SH-SY5Y (cell line): Measurements from ENCODE around the gene SERPINA1.

ENCODE experiments used
- GATA2 ChIP-seq: IDR thresholded peaks from 2 replicates; pipeline ENCODE4 v1.6.1; 2011; ENCODE audit warnings: mild to moderate bottlenecking, low read depth, low read length
- GATA3 ChIP-seq: IDR thresholded peaks from 2 replicates; pipeline ENCODE4 v1.6.1; 2011; ENCODE audit warnings: low read depth, mild to moderate bottlenecking, low read length, moderate library complexity

DNA sequence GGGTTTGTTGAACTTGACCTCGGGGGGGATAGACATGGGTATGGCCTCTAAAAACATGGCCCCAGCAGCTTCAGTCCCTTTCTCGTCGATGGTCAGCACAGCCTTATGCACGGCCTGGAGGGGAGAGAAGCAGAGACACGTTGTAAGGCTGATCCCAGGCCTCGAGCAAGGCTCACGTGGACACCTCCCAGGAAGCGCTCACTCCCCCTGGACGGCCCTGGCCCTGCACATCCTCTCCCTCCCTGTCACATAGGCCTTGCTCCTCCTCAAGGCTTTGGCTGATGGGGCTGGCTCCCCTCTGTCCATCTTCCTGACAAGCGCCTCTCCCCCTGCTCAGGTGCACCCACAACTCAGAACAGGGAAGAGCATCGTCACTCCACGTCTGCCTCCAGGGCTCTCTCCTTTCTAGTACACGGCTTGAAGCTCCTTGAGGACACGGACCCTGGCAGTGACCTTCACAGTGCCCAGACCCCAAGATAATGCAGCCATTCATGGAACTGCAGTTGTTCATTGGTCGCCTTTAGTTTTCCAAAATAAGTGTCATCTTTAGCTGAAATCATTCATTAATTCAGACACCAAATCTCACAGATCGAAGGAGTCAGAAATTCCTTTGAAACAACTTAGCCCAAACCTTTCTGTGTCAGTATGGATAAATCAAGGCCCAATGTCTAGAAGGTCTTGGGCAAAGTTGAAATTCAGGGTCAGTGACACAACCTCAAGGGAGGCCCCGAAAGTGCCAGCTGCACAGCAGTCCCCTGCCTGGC lies 9.7 kb downstream of the SERPINA1 start:
- TF ChIP-seq GATA2, result no peak
- no peak for TF ChIP-seq GATA3
